B cell (primary cell): ENCODE measurements around the gene SPDYC. TPM values are rescaled to one million over a fixed set of nuclear protein-coding genes. Genes with fewer than 3 reads are reported as not detected.

Experiments
- ATAC-seq: fragments of 200-7000 bp; cut with Tn5 transposase; one replicate; pipeline ENCODE4 v1.10.0; 2021; ENCODE audit warnings: low read depth, mild to moderate bottlenecking, moderate number of reproducible peaks, moderate library complexity
- CTCF ChIA-PET: fragments of 350-600 bp; sonication (Branson Sonifier 250); formaldehyde crosslinking; loops from one replicate; lab custom pipeline; 2021; ENCODE audit warnings: antibody characterized with exemption, inconsistent platforms; lab: Charles Lee
- POLR2A ChIA-PET: fragments of 350-600 bp; sonication (Branson Sonifier 250); formaldehyde crosslinking; loops from one replicate; lab custom pipeline; 2021; ENCODE audit warnings: antibody characterized with exemption; lab: Charles Lee
- DNase-seq: peaks from one replicate; pipeline ENCODE4 v3.0.0; 2013
- H2AFZ ChIP-seq: 2 replicates; pipeline ENCODE4 v1.6.1; 2012; ENCODE audit warnings: mild to moderate bottlenecking, low read depth, low read length; ENCODE audit not compliant: insufficient read depth, poor library complexity, severe bottlenecking
- H3K27ac ChIP-seq, 2 donors: 1 replicate in 1 of 2; 2 replicates in 1 of 2; pipeline ENCODE4 v1.5.1; 2012 to 2013; ENCODE audit warnings: low read length in 2 of 2, mild to moderate bottlenecking in 2 of 2, moderate library complexity in 1 of 2
- H3K27me3 ChIP-seq, 4 experiments: fragments of 200-600 bp in 1 of 4; sonication (generic) in 1 of 4; replicated peaks in 1 of 4; 1 replicate in 2 of 4; 2 replicates in 2 of 4; pipeline versions ENCODE4 v1.6.1 to v1.7.0; 2013 to 2016; ENCODE audit warnings: low read length in 3 of 4, mild to moderate bottlenecking in 2 of 4, mixed read lengths in 1 of 4, moderate library complexity in 1 of 4; ENCODE audit not compliant: insufficient read depth in 4 of 4, control insufficient read depth in 3 of 4; ENCODE audit errors: control extremely low read depth in 1 of 4
- H3K36me3 ChIP-seq, 2 experiments: replicated peaks in 1 of 2; 1 replicate in 1 of 2; 2 replicates in 1 of 2; pipeline versions ENCODE4 v1.6.1 to v1.7.1; 2013; ENCODE audit warnings: low read length in 1 of 2; ENCODE audit not compliant: insufficient read depth in 2 of 2, control insufficient read depth in 1 of 2; ENCODE audit errors: control extremely low read depth in 1 of 2, extremely low read depth in 1 of 2
- H3K4me1 ChIP-seq, 2 donors: fragments of 200-600 bp in 1 of 2; sonication (generic) in 1 of 2; 1 replicate in 1 of 2; 2 replicates in 1 of 2; pipeline versions ENCODE4 v1.5.1 to v1.6.1; 2013 to 2017; ENCODE audit warnings: low read length in 2 of 2; ENCODE audit not compliant: control insufficient read depth in 2 of 2, insufficient read depth in 2 of 2
- H3K4me2 ChIP-seq: replicated peaks from 2 replicates; pipeline ENCODE3; 2012; ENCODE audit warnings: mild to moderate bottlenecking, low read depth, low read length; ENCODE audit not compliant: poor library complexity, severe bottlenecking
- H3K4me3 ChIP-seq, 5 experiments: fragments of 200-600 bp in 1 of 5; sonication (generic) in 1 of 5; 1 replicate in 3 of 5; 2 replicates in 2 of 5; pipeline versions ENCODE4 v1.5.1 to v1.7.0; 2011 to 2016; ENCODE audit warnings: low read length in 4 of 5, mild to moderate bottlenecking in 4 of 5, low read depth in 2 of 5, control low read depth in 1 of 5, moderate library complexity in 1 of 5; ENCODE audit not compliant: insufficient read depth in 1 of 5; ENCODE audit errors: control extremely low read depth in 1 of 5, extremely low read depth in 1 of 5
- H3K79me2 ChIP-seq: fragments of 200-600 bp; sonication (generic); one replicate; pipeline ENCODE4 v1.6.0; 2016; ENCODE audit warnings: low read length; ENCODE audit not compliant: control insufficient read depth, insufficient read depth
- H3K9ac ChIP-seq: fragments of 200-600 bp; sonication (generic); 2 replicates; pipeline ENCODE4 v1.6.1; 2017; ENCODE audit warnings: mild to moderate bottlenecking, low read length, moderate library complexity
- H3K9me3 ChIP-seq, 3 donors: one replicate each; pipeline versions ENCODE4 v1.6.1 to v1.7.1; 2013; ENCODE audit warnings: low read length in 2 of 3; ENCODE audit not compliant: control insufficient read depth in 2 of 3, insufficient read depth in 1 of 3; ENCODE audit errors: control extremely low read depth in 1 of 3
- H4K20me1 ChIP-seq: 2 replicates; pipeline ENCODE4 v1.6.0; 2012; ENCODE audit warnings: mild to moderate bottlenecking, low read length; ENCODE audit not compliant: insufficient read depth, control insufficient read depth, poor library complexity, severe bottlenecking
- H3K27ac Mint-ChIP-seq: one replicate; pipeline ENCODE4 v1.8.0; 2021; ENCODE audit warnings: mixed read lengths
- H3K27me3 Mint-ChIP-seq: one replicate; pipeline ENCODE4 v1.8.0; 2021; ENCODE audit warnings: mixed read lengths
- H3K4me1 Mint-ChIP-seq: one replicate; pipeline ENCODE4 v1.8.0; 2021; ENCODE audit warnings: mixed read lengths
- H3K4me3 Mint-ChIP-seq: one replicate; pipeline ENCODE4 v1.8.0; 2021; ENCODE audit warnings: mixed read lengths
- H3K9me3 Mint-ChIP-seq: one replicate; pipeline ENCODE4 v1.8.0; 2022; ENCODE audit warnings: mixed read lengths; ENCODE audit not compliant: insufficient read depth
- CTCF ChIP-seq: fragments of 200-600 bp; IDR thresholded peaks from one replicate; pipeline ENCODE4 v1.8.0; 2022; ENCODE audit warnings: antibody characterized with exemption, mild to moderate bottlenecking
- EZH2 ChIP-seq: IDR thresholded peaks from 2 replicates; pipeline ENCODE4 v1.6.1; 2012; ENCODE audit warnings: borderline replicate concordance, low read depth, mild to moderate bottlenecking, moderate library complexity, low read length; ENCODE audit not compliant: insufficient read depth, poor library complexity, severe bottlenecking
- WGBS: methylation state at CpG from one replicate; pipeline ENCODE4 v1.1.5; 2013; ENCODE audit warnings: missing lambda C conversion rate; ENCODE audit not compliant: insufficient coverage; 5-methylcytosine and 5-hydroxymethylcytosine counted together
- intact Hi-C: fragments of 100-400 bp; cut with micrococcal nuclease; formaldehyde crosslinking; loops from one replicate; pipeline ENCODE4 v1.10.0; 2022
- polyA plus RNA-seq: library from polyadenylated mRNA; depleted of rRNA; stranded (reverse); fragments of >200 nt; gene quantifications from 2 replicates; pipeline ENCODE4 v1.2.3, GENCODE V29; 2012
- total RNA-seq, 2 donors: library from RNA; stranded (reverse); fragments of 120-200 nt in 1 of 2; gene quantifications; 1 replicate in 1 of 2; 2 replicates in 1 of 2; pipeline versions ENCODE4 v1.2.3 to v1.2.4, GENCODE V29; 2013 to 2022

SPDYC gene
- total and polyA plus RNA-seq, 2 donors (not counting 1 experiment from before 2014, with no cell fraction given): not detected

GRCh38 chr11:65160643-65161042 is 9.4 kb upstream of the SPDYC start:
- ChIA-PET CTCF (no interaction called here), POLR2A (no interaction called here)
- Mint-ChIP-seq H3K27ac (no peak overlapping the region), H3K9me3 (no peaks in the 10 kb centered on the region), H3K27me3 (no peaks in the 10 kb centered on the region), H3K4me3 (no peak overlapping the region), H3K4me1 (peaks cover 13% of the 10 kb centered on the region)
- no peaks in the 10 kb centered on the region for H4K20me1 ChIP-seq
- intact Hi-C loops: no loop called here
- no CpG with 5 or more reads among the region's 3 CpGs for WGBS
- H2AFZ ChIP-seq: no peak overlapping the region
- peaks cover 0 to 8% of the 10 kb centered on the region in 2 donors for H3K4me1 ChIP-seq
- no peak overlapping the region for H3K27ac ChIP-seq
- no peak overlapping the region for H3K4me2 ChIP-seq
- no peaks in the 10 kb centered on the region for H3K36me3 ChIP-seq
- no peak for TF ChIP-seq CTCF
- no peak for TF ChIP-seq EZH2
- H3K4me3 ChIP-seq: no peak overlapping the region
- no peak for ATAC-seq
- no peaks in the 10 kb centered on the region for H3K79me2 ChIP-seq
- H3K9ac ChIP-seq: no peak overlapping the region
- H3K9me3 ChIP-seq: no peaks in the 10 kb centered on the region
- no peak for DNase-seq
- H3K27me3 ChIP-seq: no peaks in the 10 kb centered on the region

- no peaks in the 10 kb centered on the region for H4K20me1 ChIP-seq
- CTCF ChIA-PET: no interaction called here
- no peak overlapping the region for H3K9ac ChIP-seq
- Mint-ChIP-seq H3K27ac (no peak overlapping the region), H3K9me3 (no peaks in the 10 kb centered on the region), H3K4me3 (no peak overlapping the region), H3K4me1 (peaks cover 15% of the 10 kb centered on the region), H3K27me3 (no peaks in the 10 kb centered on the region)
- ATAC-seq (no peak), DNase-seq (no peak)
- H3K27ac ChIP-seq: no peak overlapping the region
- peaks cover 0 to 7% of the 10 kb centered on the region in 2 donors for H3K4me1 ChIP-seq
- H3K27me3 ChIP-seq: no peaks in the 10 kb centered on the region
- no peak overlapping the region for H3K4me3 ChIP-seq
- TF ChIP-seq EZH2 (no peak), CTCF (no peak)
- H3K4me2 ChIP-seq: no peak overlapping the region
- POLR2A ChIA-PET: no interaction called here
- no peak overlapping the region for H2AFZ ChIP-seq
- intact Hi-C loops: no loop called here
- no peaks in the 10 kb centered on the region for H3K9me3 ChIP-seq
- no peaks in the 10 kb centered on the region for H3K79me2 ChIP-seq
- 100% methylated on average over 1 of the region's 2 CpGs for WGBS
- H3K36me3 ChIP-seq: no peaks in the 10 kb centered on the region
Observed at GRCh38 chr11:65163684-65164083, 6.3 kb upstream of the SPDYC start.
